ENCODE results near the gene DYSF.

- TF ChIP-seq, protein P1, sequence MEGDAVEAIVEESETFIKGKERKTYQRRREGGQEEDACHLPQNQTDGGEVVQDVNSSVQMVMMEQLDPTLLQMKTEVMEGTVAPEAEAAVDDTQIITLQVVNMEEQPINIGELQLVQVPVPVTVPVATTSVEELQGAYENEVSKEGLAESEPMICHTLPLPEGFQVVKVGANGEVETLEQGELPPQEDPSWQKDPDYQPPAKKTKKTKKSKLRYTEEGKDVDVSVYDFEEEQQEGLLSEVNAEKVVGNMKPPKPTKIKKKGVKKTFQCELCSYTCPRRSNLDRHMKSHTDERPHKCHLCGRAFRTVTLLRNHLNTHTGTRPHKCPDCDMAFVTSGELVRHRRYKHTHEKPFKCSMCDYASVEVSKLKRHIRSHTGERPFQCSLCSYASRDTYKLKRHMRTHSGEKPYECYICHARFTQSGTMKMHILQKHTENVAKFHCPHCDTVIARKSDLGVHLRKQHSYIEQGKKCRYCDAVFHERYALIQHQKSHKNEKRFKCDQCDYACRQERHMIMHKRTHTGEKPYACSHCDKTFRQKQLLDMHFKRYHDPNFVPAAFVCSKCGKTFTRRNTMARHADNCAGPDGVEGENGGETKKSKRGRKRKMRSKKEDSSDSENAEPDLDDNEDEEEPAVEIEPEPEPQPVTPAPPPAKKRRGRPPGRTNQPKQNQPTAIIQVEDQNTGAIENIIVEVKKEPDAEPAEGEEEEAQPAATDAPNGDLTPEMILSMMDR (IDR thresholded peaks at IDR 0.05; ENCODE audit: poor library complexity, severe bottlenecking): no peak
- no peak for TF ChIP-seq EZH2 (IDR thresholded peaks at IDR 0.05; ENCODE audit: borderline replicate concordance, insufficient read depth, low read length, poor library complexity, severe bottlenecking)
- TF ChIP-seq RAD21 (conservative IDR thresholded peaks at IDR 0.05): no peak
Measured at GRCh38 chr2:71722286-71722685, 268.9 kb downstream of the DYSF start.

Data from neural cell (in vitro differentiated cells).